HG02642 (cell line): ENCODE measurements around the gene EPS8.
"Not testable (repeated sequence)": the region's sequence is repeated elsewhere in the genome, so short reads cannot be mapped to it uniquely, and the experiment has no call there.

Experiments used
- ATAC-seq: cut with Tn5 transposase; IDR thresholded peaks from one replicate; pipeline ENCODE4 v1.9.1; 2021; ENCODE audit warnings: mild to moderate bottlenecking; ENCODE audit not compliant: unreplicated experiment, poor library complexity

The EPS8 gene

DNA sequence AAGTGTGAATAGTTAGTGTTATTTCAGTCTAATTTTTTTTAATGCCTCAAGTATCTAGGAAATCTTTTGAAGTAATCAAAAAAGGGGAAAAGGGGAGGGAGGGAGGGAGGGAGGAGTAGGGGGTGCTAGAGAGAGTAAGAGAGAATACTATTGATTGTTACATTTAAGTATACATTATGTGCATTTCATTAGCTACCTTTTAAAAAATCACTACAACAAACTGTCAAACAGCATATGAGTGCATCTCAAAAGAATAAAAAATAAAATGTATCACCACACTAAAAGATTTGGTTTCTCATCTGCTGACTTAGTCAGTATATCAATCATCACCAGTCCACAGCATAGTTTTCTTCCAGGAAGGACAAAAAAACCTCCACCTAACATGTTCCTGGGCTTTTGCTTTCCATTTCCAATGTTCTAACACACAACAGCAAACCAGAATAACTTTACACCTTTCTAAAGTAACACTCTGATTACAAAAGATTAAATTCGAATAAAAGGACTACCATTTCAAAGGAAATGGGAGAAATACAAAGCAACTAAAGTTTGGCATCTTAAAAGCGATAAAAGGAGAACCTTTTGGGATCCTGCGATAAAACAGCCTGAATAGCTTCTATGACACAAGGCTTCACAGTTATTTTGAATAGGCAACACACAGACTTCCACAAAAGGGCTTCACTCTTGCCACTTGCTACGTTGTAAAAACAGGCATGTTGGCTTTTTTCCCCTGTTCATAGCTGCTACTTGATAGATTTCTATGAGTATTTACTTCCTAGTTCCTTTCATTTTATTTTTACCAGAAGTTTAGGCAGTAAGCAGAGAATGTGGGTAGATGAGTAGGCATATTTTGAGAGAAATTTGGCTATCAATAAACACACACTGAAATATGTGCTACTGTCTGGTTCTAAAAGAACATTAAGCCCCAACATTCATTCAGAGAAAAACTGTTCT, 160.9 kb downstream of the EPS8 start:
- no peak for ATAC-seq

DNA sequence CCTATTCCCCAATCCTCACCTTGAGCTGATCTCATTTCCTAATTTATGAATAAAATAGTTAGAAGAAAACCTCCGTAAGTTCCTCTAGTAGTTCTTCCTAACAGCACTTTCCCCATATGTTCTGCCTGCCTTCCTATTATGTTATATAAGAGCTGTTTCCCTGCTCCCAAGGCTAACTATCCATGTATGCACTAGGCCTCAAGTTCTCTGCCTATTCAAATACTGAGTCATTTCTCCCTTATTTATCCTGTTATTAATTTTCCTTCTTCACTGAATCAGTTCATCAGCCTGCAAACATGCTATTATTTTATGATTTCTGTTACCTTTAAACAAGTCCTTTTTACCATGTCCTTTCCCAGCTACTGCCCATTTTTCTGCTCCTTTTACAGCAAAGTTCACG, 164.1 kb downstream of the EPS8 start:
- no peak for ATAC-seq

DNA sequence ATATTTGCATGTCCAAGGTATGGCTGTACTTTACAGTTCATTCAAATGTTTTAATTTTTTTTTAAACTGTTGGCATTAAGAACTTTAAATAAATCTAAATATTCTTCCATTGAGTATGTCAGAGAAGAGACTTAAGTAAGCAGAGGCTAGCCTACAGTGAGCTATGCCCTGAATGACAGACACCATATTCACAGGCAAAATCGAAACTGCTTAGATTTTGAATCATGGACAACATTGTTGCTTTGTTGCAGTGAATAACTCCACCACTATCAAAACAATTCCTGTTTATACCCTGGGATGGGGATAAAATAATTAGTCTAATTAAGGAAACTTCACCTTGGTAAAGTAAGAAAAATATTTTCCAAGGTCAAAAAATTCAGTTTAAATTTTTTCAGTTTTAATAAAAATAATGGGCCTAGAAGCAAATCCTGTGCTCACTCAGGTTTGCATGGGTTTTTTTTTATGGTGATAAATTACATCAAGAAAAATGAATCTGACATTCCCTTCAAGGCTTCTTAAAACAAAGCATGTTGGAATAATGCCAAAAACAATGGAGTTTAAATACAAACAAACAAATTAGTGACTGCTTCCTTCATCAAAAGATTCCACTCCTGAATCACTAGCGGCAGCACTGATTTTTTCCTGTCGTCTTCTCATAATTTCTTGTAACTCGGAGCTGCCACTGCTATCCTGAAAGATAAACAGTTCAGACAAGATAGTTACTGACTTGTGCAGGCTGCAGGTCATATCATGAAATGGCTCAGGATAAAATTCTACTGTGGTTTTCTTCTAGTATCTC, 168.2 kb downstream of the EPS8 start:
- ATAC-seq: no peak

DNA sequence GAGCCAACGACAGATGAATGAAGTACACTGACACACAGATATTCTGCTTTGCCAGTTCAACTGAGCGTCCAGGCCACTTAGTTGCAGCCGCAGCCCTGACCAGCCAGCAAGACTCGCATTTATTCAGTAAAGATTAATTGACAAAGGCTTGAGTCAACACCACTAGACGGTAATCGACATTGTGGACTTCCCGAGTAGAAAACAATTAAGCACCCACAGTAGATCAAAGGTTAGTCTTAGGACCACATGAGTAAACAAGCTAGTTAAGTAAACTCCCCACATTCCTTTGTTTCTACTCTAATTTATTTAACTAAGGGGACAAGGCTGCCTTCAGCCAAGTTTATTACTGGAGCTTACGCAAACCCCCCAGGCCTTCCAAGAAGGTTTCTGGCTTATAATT, 172.7 kb downstream of the EPS8 start:
- ATAC-seq: not testable (repeated sequence)

DNA sequence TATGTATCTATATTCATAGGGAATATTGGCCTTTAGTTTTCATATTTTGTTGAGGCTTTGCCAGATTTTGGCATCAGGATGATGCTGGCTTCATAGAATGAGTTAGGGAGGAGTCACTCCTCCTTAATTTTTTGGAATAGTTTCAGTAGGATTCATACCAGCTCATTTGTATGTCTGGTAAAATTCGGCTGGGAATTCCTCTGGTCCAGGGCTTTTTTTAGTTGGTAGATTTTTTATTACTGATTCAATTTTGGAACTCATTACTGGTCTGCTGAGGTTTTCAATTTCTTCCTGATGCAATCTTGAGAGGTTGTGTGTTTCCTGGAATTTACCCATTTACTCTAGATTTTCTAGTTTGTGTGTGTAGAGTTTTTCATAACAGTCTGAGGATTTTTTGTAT, 175.2 kb downstream of the EPS8 start:
- ATAC-seq: no peak

DNA sequence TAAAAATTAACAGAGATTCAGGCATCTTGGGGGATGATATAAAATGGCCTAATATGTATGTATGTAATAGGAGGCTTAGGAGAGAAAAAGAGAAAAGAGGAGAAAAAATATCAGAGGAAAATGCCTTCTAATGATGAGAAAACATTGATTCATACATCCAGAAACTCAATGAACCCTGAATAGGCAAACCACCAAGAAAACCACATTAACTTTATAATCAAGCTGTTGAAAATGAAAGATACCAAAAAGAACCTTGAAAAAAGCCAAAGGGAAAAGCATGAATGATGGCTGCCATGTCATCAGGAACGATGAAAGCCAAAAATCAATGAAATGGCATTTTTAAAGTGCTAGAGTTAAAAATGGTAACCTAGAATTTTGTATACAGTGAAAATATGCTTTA, 180.2 kb downstream of the EPS8 start:
- ATAC-seq: no peak

DNA sequence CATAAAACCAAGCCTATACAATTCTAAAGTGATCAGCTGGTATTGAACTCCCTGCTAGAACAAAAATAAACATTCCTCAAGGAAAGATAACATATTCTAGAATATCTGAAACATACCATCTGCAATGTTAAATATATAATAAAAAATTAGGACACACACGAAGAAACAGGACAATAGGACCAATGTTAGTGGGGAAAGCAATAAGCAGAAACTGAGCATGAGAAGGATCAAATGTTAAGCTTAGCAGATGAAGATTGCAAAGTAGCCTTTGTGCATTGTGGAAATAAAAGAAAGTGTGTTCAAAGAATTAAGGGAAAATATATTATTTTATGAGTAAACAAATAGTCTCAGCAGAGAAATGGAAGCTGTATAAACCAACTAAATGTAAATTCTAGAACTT, 180.8 kb downstream of the EPS8 start:
- ATAC-seq: no peak

DNA sequence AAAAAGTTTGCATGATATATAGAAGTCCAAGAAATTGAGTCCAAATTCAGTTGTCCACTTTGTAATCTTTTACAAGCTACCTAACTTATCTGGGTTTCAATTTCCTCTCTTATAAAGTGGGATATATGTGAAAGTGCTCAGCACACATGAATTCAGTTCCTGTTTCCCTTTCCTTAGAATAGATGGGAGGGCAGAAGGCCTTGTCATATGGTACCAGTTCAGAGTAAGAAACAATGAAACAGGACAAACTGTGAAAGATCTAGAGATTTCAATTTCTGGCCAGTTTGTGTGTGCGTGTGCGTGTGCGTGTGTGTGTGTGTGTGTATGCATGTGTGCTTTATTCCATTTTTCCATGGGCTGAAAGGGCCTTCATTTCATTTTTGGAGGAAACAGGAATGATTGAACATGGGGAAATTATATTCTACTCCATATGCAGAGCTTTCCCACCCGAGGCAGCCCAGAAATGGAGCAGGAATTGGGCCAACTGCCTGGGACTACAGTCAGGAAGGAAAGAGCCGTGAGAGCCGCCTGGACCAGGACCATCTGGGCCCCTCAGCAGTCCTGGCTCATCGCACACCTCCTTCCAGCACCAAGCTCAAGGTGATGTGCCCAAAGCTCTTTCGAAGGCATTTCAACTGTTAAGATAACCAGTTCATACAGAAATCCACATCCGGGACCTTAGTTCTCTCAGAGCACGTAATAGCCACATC, 183.2 kb downstream of the EPS8 start:
- no peak for ATAC-seq

DNA sequence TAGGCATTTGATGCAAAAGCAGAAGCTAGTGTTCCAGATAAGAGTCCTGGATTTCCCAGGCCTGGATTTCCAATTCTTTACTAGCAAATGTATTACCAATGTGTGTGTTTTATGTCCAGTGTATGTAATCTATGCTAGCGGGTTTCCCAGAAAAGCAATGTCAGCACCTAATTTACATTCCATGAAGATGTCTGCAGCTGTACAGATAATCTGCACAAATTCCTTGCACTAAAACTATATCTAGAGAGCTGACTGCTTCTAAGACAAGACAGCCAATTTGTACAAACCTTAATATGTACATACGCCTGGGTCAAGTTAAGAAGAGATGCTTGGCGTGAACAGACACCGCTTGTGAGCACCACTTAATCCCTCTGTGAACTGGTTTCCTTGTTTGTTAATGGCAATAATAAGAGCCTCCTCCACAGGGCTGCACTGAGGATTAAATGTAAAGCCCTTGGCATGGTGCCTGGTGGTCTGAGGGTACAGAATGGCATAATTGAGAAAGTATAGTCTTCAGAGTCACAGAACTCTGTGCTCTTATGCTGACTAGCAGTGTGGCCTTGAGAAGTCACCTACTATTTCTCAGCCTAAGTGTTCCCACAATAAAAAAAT, 185.6 kb downstream of the EPS8 start:
- no peak for ATAC-seq

DNA sequence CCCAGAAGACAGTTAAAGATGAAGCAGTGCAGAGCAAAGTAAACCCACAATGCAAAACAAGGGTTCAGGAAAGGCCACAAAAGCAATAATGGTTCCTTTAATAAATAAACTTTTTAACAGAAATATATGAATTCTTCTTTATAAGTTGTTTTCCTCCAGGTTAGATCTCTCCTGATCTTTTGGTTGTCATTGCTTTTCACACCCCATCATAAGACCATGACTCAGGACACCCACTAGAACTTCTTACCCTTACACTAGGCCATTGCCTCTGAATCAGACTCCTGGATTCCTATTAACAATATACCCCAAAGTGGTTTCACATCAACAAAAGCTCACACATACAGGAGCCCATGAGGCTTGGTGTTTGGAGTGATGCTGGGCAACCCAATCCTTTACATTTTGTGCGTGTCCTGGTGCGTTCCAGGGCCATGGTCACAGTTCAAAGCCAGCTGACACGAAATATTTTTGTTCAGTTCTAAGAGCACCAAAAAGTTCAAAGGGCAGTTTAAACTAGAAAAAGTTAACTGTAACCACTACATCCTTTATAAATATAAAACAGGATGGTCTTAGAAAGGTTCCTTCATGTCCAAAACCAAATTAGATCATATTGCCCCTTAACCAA, 187.0 kb downstream of the EPS8 start:
- ATAC-seq: no peak

DNA sequence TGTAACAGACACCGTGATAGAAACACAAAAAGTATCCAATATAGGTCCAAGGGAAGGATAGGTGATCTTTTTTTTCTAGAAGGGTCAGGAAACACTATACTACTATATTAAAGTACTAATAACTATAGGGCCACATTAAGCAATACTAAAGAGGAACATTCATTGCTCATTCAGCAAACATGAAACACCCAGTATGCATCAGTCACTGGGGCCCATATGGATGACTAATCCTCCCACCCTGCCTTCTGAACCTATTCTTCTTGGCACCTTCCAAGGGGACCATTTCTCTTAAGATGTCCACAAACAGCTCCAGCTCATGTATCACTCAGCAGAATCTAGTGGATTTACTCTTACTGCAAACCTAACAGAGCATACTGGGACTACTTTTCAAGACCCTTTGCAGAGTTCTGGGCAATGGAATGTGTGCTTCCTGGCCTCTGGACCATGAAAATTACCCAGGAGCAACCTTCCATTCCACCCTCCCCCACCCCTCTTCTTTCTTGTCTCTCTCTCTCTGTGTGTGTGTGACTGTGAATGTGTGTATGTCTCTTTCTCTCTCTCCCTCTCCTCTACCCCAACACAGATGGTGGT, 187.9 kb downstream of the EPS8 start:
- ATAC-seq: no peak

DNA sequence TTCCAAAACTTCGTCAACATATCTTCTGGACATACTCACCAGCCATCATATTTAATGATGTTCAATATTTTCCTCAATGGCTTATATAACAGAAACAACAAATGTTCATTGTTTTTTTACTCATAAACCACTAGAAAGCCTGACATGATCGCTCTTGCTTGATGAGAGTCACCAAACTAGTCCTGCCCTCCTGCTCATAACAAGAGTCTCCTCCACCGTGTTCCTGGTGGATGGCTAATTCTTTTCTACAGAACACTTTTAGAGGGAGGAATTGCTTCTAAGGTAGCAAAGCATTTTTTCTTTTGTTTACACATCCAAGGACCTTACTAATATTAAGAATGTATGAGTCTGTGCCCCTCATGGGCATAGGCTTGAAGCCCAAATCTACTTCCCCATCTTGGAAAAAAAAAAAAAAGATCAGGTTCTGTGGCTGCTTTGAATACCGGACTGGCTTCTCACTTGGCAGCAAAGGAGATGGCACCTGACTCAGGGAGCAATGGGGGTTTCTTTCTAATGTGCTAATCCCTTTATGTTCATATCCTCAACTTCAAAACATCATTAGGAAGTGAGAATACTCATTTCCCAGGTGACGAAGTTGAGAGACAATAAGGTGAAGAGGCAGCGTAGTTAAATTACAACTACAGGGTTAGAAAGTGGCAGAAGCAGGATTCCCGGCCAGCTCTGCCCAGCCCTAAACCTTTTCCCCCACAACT, 188.8 kb downstream of the EPS8 start:
- ATAC-seq: no peak

DNA sequence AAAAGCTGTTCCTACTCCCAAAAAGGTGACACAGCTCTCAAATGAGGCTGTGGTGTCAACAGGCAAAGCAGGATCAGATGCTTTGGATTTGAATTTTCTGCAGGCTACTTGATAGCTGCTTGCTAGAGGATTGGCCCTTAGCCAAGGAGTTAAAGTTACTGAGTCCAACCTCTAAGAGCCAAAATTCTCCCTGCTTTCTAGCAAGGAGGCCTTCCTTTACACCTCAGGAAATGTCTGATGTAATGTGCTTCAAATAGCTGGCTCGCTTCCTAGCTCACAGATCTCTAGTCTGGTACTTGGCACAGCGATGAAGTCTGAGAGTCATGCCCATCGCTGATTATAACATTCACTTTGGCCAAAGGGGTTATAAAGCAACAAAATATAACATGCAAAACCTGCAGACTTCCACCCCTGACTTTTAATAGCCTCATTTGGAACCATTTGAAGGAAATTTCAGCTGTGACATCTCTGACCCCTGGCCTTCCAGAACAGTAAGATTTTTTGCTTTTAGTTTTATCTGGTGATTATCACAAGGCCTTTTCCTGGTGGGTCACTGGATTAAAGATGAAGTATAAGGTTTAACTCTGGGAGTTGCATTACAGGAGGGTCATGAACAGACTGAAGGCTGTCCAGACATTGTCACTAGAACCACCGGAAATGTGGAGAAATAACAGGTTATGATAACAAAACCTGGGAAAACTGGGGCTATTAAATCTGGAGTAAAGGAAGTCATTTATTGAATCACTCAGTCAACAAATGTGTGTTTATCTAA, 189.7 kb downstream of the EPS8 start:
- no peak for ATAC-seq

DNA sequence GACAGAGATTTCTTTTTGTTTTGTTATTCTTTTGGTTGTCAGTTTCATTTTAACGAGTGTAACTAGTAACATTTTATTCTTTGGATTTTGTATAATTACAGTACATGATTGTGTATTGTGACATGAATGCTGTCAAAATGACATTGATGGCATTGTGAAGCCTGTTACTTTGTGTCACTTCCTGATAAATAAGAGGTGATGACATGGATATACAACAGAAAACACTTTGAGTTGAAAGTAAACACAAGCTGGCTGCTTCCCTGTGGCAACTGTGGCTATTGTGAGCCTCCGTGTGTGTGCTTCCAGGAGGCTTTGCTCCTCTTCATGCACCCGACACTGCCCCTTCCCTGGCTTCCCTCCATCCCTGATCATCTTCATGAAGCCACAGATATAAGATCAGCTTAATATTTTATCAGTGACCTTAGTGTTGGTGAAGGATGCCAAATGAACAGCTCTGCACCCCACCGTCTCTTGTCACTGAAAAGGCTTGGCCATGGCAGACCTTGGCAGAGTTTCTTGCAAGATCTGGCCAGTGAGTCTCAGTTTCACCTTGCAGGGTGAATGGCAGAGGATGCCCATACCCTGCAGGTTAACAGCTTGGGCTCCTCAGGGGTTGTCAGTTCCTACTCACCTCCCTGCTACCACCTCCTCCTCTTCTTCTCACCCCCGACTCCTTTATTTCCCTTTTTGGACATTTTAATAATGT, 191.9 kb downstream of the EPS8 start:
- no peak for ATAC-seq

DNA sequence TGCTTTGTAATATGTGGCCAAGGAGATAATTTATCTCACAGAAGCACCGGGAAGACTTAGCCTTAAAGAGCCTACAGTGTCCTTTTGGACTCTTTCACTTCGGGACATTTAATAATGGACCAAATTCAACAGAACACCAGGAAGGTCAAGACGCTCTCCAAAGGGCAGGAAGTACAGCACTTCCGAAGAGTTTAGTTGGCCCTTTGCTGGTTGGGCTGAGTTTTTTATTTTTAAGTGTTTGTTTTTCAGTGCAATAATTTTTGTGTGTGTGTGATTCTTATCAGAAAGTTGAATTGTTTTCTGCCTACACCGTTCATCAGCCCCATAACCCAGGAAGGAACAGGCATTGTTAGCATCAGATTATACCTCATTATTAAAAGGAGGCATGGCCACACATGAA, 193.0 kb downstream of the EPS8 start:
- no peak for ATAC-seq

DNA sequence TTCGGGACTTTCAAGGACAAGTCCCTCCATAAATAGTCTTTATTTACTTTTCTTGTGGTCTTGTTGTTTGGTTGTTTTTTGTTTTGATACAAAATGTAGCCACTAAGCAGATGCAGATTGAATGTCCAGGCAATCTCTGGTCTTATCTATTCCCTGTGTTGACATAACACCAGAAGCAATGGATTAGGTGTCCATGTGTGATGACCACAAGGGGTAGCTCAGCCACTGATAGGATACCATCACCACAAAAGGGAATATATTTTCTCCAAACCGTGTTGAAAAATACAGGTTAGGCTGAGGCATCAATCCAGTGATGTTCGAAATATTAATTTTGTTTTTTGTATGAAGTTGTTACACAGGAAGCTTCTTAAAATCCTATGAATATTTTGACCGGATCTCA, 196.3 kb downstream of the EPS8 start:
- ATAC-seq: no peak

DNA sequence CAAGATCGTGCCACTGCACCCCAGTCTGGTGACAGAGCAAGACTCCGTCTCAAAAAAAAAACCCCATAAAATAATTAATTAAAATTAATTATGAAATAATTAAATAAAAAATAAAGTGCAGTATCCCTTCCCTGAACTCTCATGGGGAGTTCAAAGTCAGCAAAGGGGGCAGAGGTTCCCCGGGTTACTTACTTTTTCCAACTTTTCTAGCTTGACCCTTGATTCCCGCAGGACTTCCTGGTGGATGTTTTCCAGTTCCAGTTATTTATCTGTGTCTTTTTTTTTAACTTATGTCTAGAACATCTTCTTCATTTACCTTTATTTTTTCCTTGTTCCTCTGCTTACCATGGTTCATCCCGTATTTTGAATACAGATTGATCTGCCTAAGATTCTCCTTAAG, 197.4 kb downstream of the EPS8 start:
- ATAC-seq: no peak
